ENCODE measurements around the gene BLOC1S1. TPM values are rescaled to one million over a fixed set of nuclear protein-coding genes. Genes with fewer than 3 reads are reported as not detected.

Gene BLOC1S1
- total and polyA plus RNA-seq, 9 of the 15 experiments (the other 6 are each of a cell fraction or from before 2014, with no cell fraction given): 75.2 to 161 (median 98.8) TPM

- TF ChIP-seq ZMIZ1 (IDR thresholded peaks at IDR 0.05; ENCODE audit: low read depth in 2 of 2, low read length in 2 of 2) (no peak), SOX6 (IDR thresholded peaks at IDR 0.05) (no peak), ZC3H11A (IDR thresholded peaks at IDR 0.05; ENCODE audit: low read depth, low read length) (no peak), KLF16 (IDR thresholded peaks at IDR 0.05) (no peak), ATF4 (CRISPR knock-in tag; IDR thresholded peaks at IDR 0.05) (no peak), ZNF133 (CRISPR knock-in tag; IDR thresholded peaks at IDR 0.05) (no peak), BMI1 (IDR thresholded peaks at IDR 0.05; ENCODE audit: low read length) (no peak), MBD1 (CRISPR knock-in tag; IDR thresholded peaks at IDR 0.05) (no peak), PYGO2 (tag; IDR thresholded peaks at IDR 0.05) (no peak), CCNT2 (IDR thresholded peaks at IDR 0.05; ENCODE audit: borderline replicate concordance, extremely low read depth, insufficient read length, low read depth, low read length) (no peak), ZC3H4 (CRISPR knock-in tag; IDR thresholded peaks at IDR 0.05; ENCODE audit: borderline replicate concordance) (no peak), ZNF354B (CRISPR knock-in tag; IDR thresholded peaks at IDR 0.05) (no peak), ZNF140 (CRISPR knock-in tag; IDR thresholded peaks at IDR 0.05) (no peak), HMGN3 (IDR thresholded peaks at IDR 0.05; ENCODE audit: borderline replicate concordance, extremely low read depth, insufficient read length, low read depth, low read length) (no peak), SREBF1 (IDR thresholded peaks at IDR 0.05; ENCODE audit: borderline replicate concordance, low read depth, low read length) (no peak), ZNF253 (CRISPR knock-in tag; conservative IDR thresholded peaks at IDR 0.05) (no peak), ZBTB17 (CRISPR knock-in tag; IDR thresholded peaks at IDR 0.05) (0 out of 2 replicates have a peak, but pooled peaks have one; percentile 34), RFX1 (IDR thresholded peaks at IDR 0.05) (no peak), GABPB1 (CRISPR knock-in tag; IDR thresholded peaks at IDR 0.05) (peak; percentile 57; the same call in 1 of the 2 replicates), SNIP1 (IDR thresholded peaks at IDR 0.05; ENCODE audit: low read depth) (no peak), ZNF174 (CRISPR knock-in tag; IDR thresholded peaks at IDR 0.05) (no peak), PML (IDR thresholded peaks at IDR 0.05; ENCODE audit: low read length) (no peak), MYC (IDR thresholded peaks at IDR 0.05; ENCODE audit: low read depth, low read length) (peak; percentile 54), MYC (CRISPR knock-in tag; IDR thresholded peaks at IDR 0.05; ENCODE audit: borderline replicate concordance, low read depth) (no peak)
Measured at GRCh38 chr12:55743406-55744339, 27.8 kb downstream of the BLOC1S1 start (continued).
